Measurements from ENCODE around the gene DENND6B.
A peak's percentile ranks its signal among the peaks of the same experiment; 100 is the strongest.
"Not testable (repeated sequence)": the region's sequence is repeated elsewhere in the genome, so short reads cannot be mapped to it uniquely, and the experiment has no call there.

DENND6B gene

GRCh38 chr22:50338860-50339462 is 12.1 kb upstream of the DENND6B start:
- no peak for TF ChIP-seq CTCF (IDR thresholded peaks at IDR 0.05; ENCODE audit: low read depth, low read length)
- no peak overlapping the region for H3K4me3 ChIP-seq (replicated peaks in 1 of 2; ENCODE audit: low read depth in 2 of 2, low read length in 2 of 2)
- DNase-seq (ENCODE audit: low read depth in 2 of 2) = no peak

- no peak for TF ChIP-seq CTCF (IDR thresholded peaks at IDR 0.05; ENCODE audit: low read depth, low read length)
- no peak for DNase-seq (ENCODE audit: low read depth in 2 of 2)
- no peak overlapping the region for H3K4me3 ChIP-seq (replicated peaks in 1 of 2; ENCODE audit: low read depth in 2 of 2, low read length in 2 of 2)
These were observed 11.3 kb upstream of the DENND6B start for GRCh38 chr22:50338042-50338573.

- no peak overlapping the region for H3K4me3 ChIP-seq (replicated peaks in 1 of 2; ENCODE audit: low read depth in 2 of 2, low read length in 2 of 2)
- no peak for TF ChIP-seq CTCF (IDR thresholded peaks at IDR 0.05; ENCODE audit: low read depth, low read length)
- no peak for DNase-seq (ENCODE audit: low read depth in 2 of 2)
These were observed 10.6 kb upstream of the DENND6B start for GRCh38 chr22:50337262-50338041.

- not testable (repeated sequence) for H3K4me3 ChIP-seq (replicated peaks in 1 of 2; ENCODE audit: low read depth in 2 of 2, low read length in 2 of 2); DNase-seq (ENCODE audit: low read depth in 2 of 2)
These were observed 7.6 kb upstream of the DENND6B start for GRCh38 chr22:50334433-50334832.

GRCh38 chr22:50329236-50329635 is 2.4 kb upstream of the DENND6B start:
- no peak overlapping the region for H3K4me3 ChIP-seq (replicated peaks in 1 of 2; ENCODE audit: low read depth in 2 of 2, low read length in 2 of 2)
- peak in 1 of 2 donors; percentile 68 for DNase-seq (ENCODE audit: low read depth in 2 of 2)
- TF ChIP-seq CTCF (IDR thresholded peaks at IDR 0.05; ENCODE audit: low read depth, low read length) = no peak

- H3K4me3 ChIP-seq (replicated peaks in 1 of 2; ENCODE audit: low read depth in 2 of 2, low read length in 2 of 2) = peak overlapping the region; percentile 58 to 60
These were observed 853 bp upstream of the DENND6B start for GRCh38 chr22:50327711-50328019.

More at GRCh38 chr22:50327711-50328019, 853 bp upstream of the DENND6B start:
- TF ChIP-seq CTCF (IDR thresholded peaks at IDR 0.05; ENCODE audit: low read depth, low read length) = no peak
- no peak for DNase-seq (ENCODE audit: low read depth in 2 of 2)

All from cardiac fibroblast (primary cell).